Measurements from ENCODE around the gene NAPB.

Gene NAPB

GRCh38 chr20:23387118-23387443, 34.2 kb downstream of the NAPB start:
- no peaks in the 10 kb centered on the region for H4K20me1 ChIP-seq (ENCODE audit: insufficient read depth, low read length)
- no peak overlapping the region for H2AFZ ChIP-seq (ENCODE audit: low read length)
- H3F3A ChIP-seq (ENCODE audit: insufficient read depth, low read length): no peaks in the 10 kb centered on the region
- H3K4me1 ChIP-seq (ENCODE audit: insufficient read depth, low read length, severe bottlenecking): peaks cover 8% of the 10 kb centered on the region
- no peak overlapping the region for H3K9ac ChIP-seq (ENCODE audit: low read length)
- H3K4me3 ChIP-seq (ENCODE audit: low read depth, low read length, poor library complexity, severe bottlenecking): no peak overlapping the region
- peaks cover 15% of the 10 kb centered on the region for H3K9me3 ChIP-seq (ENCODE audit: low read length)
- TF ChIP-seq CTCF (IDR thresholded peaks at IDR 0.05; ENCODE audit: low read length) (no peak), EZH2 (IDR thresholded peaks at IDR 0.05; ENCODE audit: borderline replicate concordance, low read length) (no peak)
- H3K9me2 ChIP-seq (ENCODE audit: low read depth, low read length): no peaks in the 10 kb centered on the region
- H3K27ac ChIP-seq (ENCODE audit: low read depth, low read length, poor library complexity, severe bottlenecking): no peak overlapping the region
- no peak overlapping the region for H3K4me2 ChIP-seq (ENCODE audit: low read length)
- no peaks in the 10 kb centered on the region for H3K27me3 ChIP-seq (ENCODE audit: insufficient read depth, low read length)
- H3K79me2 ChIP-seq (ENCODE audit: insufficient read depth, low read length): no peaks in the 10 kb centered on the region
- H3K36me3 ChIP-seq (ENCODE audit: insufficient read depth, low read length): peaks cover 83% of the 10 kb centered on the region

GRCh38 chr20:23386304-23387117, 34.8 kb downstream of the NAPB start:
- Histone ChIP-seq H3K9me2 (ENCODE audit: low read depth, low read length) (no peaks in the 10 kb centered on the region), H4K20me1 (ENCODE audit: insufficient read depth, low read length) (no peaks in the 10 kb centered on the region), H2AFZ (ENCODE audit: low read length) (no peak overlapping the region), H3K9ac (ENCODE audit: low read length) (no peak overlapping the region), H3K4me3 (ENCODE audit: low read depth, low read length, poor library complexity, severe bottlenecking) (no peak overlapping the region), H3K4me1 (ENCODE audit: insufficient read depth, low read length, severe bottlenecking) (peaks cover 2% of the 10 kb centered on the region), H3K27ac (ENCODE audit: low read depth, low read length, poor library complexity, severe bottlenecking) (no peak overlapping the region), H3K4me2 (ENCODE audit: low read length) (no peak overlapping the region), H3F3A (ENCODE audit: insufficient read depth, low read length) (no peaks in the 10 kb centered on the region), H3K9me3 (ENCODE audit: low read length) (peaks cover 15% of the 10 kb centered on the region), H3K36me3 (ENCODE audit: insufficient read depth, low read length) (peaks cover 83% of the 10 kb centered on the region), H3K27me3 (ENCODE audit: insufficient read depth, low read length) (no peaks in the 10 kb centered on the region), H3K79me2 (ENCODE audit: insufficient read depth, low read length) (no peaks in the 10 kb centered on the region)
- TF ChIP-seq CTCF (IDR thresholded peaks at IDR 0.05; ENCODE audit: low read length) (no peak), EZH2 (IDR thresholded peaks at IDR 0.05; ENCODE audit: borderline replicate concordance, low read length) (no peak)

GRCh38 chr20:23381876-23382275, 39.4 kb downstream of the NAPB start:
- TF ChIP-seq EZH2 (IDR thresholded peaks at IDR 0.05; ENCODE audit: borderline replicate concordance, low read length) (no peak), CTCF (IDR thresholded peaks at IDR 0.05; ENCODE audit: low read length) (no peak)
- Histone ChIP-seq H3K79me2 (ENCODE audit: insufficient read depth, low read length) (no peaks in the 10 kb centered on the region), H3F3A (ENCODE audit: insufficient read depth, low read length) (no peaks in the 10 kb centered on the region), H3K9me3 (ENCODE audit: low read length) (peaks cover 9% of the 10 kb centered on the region; the same call in 1 of the 2 replicates), H4K20me1 (ENCODE audit: insufficient read depth, low read length) (no peaks in the 10 kb centered on the region), H3K27me3 (ENCODE audit: insufficient read depth, low read length) (no peaks in the 10 kb centered on the region), H3K4me2 (ENCODE audit: low read length) (no peak overlapping the region), H3K36me3 (ENCODE audit: insufficient read depth, low read length) (peaks cover 81% of the 10 kb centered on the region), H3K4me1 (ENCODE audit: insufficient read depth, low read length, severe bottlenecking) (no peaks in the 10 kb centered on the region), H3K4me3 (ENCODE audit: low read depth, low read length, poor library complexity, severe bottlenecking) (no peak overlapping the region), H3K27ac (ENCODE audit: low read depth, low read length, poor library complexity, severe bottlenecking) (no peak overlapping the region), H3K9ac (ENCODE audit: low read length) (no peak overlapping the region), H2AFZ (ENCODE audit: low read length) (no peak overlapping the region), H3K9me2 (ENCODE audit: low read depth, low read length) (no peaks in the 10 kb centered on the region)
